Brain microvascular endothelial cell (primary cell): Measurements from ENCODE around the gene RAPGEF1.
A peak's percentile ranks its signal among the peaks of the same experiment; 100 is the strongest.

Experiments
- DNase-seq: peaks from one replicate; pipeline ENCODE4 v3.0.0-alpha.2; 2020
- H3K27ac ChIP-seq: fragments of 250-450 bp; sonication (Bioruptor Pico); 2 replicates; pipeline ENCODE4 v1.5.1; 2020; ENCODE audit warnings: mild to moderate bottlenecking, moderate library complexity
- H3K27me3 ChIP-seq: fragments of 250-450 bp; sonication (Bioruptor Pico); replicated peaks from 2 replicates; pipeline ENCODE4 v1.5.1; 2020; ENCODE audit warnings: mild to moderate bottlenecking
- H3K36me3 ChIP-seq: fragments of 250-450 bp; sonication (Bioruptor Pico); replicated peaks from 2 replicates; pipeline ENCODE4 v1.5.1; 2020; ENCODE audit warnings: mild to moderate bottlenecking
- H3K4me3 ChIP-seq: 2 replicates; pipeline ENCODE4 v1.5.1; 2011; ENCODE audit warnings: low read depth, mild to moderate bottlenecking, control low read depth, low read length, moderate library complexity
- in situ Hi-C: cut with HindIII; loops from 2 replicates; pipeline ENCODE4 v1.10.0; 2017; ENCODE audit warnings: low sequenced_read_pairs, low pct_ligation_motif_present
- TF ChIP-seq, protein P1 (sequence below): IDR thresholded peaks from 2 replicates; pipeline ENCODE4 v1.5.1; 2011; ENCODE audit warnings: low read depth, mild to moderate bottlenecking, moderate library complexity, low read length, control low read depth, inconsistent platforms; ENCODE audit errors: missing control alignments

RAPGEF1 gene

DNA sequence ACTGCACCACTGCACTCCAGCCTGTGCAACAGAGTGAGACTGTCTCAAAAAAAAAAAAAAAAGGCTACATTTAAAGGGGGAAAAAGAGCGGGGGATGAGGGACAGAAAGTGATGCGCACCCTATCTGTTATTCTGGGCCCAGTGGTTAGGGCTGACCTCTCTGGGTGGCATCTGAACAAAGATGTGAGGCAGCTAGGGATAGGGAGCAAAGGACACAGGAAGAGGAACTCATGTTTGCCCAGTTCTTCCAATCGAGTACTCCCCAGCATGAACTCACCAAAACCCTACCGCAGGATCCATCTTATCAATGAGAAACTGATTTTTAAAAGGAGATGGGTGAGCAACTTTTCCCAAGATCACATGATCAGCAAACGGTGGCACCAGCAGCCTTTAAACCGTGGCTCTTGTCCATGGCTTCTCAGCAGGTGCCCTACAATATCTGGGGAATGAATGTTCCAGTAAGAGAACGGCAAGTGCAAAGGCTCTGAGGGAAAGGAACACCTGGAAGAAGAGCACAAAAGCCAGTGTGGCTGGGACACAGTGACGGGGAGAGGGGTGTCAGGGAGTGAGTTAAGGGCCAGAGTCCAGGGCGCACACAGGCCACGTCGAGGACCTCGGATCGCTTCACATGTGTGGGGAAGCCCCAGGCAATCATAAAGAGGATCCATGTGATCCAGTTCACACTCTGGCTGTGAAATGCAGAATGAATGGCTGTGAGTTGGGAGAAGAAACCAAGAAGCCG is 22.0 kb downstream of the RAPGEF1 start:
- H3K4me3 ChIP-seq: no peak overlapping the region
- DNase-seq: no peak
- in situ Hi-C loops: no loop called here
- no peak overlapping the region for H3K27ac ChIP-seq
- TF ChIP-seq, protein P1, sequence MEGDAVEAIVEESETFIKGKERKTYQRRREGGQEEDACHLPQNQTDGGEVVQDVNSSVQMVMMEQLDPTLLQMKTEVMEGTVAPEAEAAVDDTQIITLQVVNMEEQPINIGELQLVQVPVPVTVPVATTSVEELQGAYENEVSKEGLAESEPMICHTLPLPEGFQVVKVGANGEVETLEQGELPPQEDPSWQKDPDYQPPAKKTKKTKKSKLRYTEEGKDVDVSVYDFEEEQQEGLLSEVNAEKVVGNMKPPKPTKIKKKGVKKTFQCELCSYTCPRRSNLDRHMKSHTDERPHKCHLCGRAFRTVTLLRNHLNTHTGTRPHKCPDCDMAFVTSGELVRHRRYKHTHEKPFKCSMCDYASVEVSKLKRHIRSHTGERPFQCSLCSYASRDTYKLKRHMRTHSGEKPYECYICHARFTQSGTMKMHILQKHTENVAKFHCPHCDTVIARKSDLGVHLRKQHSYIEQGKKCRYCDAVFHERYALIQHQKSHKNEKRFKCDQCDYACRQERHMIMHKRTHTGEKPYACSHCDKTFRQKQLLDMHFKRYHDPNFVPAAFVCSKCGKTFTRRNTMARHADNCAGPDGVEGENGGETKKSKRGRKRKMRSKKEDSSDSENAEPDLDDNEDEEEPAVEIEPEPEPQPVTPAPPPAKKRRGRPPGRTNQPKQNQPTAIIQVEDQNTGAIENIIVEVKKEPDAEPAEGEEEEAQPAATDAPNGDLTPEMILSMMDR: no peak
- no peaks in the 10 kb centered on the region for H3K27me3 ChIP-seq
- H3K36me3 ChIP-seq: no peaks in the 10 kb centered on the region

DNA sequence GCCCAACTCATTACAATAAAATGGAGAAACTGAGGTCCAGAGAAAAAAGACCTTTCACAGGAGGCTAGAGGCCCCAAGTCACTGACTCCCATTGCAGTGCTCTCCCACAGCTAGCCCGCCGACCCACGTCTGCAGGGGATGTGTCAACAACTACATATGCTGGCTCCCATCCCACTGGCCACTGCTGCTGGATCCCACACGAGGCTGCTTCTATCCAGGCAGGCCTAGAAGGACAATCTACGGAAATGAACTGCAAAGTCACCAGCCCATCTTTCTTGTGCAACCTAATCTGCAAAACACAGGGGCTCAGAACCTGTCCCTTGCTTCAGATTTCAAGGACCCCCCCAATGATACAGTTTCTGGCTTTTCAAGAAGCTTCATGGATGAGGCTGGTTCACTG is 24.0 kb downstream of the RAPGEF1 start:
- TF ChIP-seq, protein P1: no peak
- Histone ChIP-seq H3K27ac (no peak overlapping the region), H3K4me3 (no peak overlapping the region), H3K36me3 (no peaks in the 10 kb centered on the region), H3K27me3 (no peaks in the 10 kb centered on the region)
- in situ Hi-C loops: no loop called here
- no peak for DNase-seq

DNA sequence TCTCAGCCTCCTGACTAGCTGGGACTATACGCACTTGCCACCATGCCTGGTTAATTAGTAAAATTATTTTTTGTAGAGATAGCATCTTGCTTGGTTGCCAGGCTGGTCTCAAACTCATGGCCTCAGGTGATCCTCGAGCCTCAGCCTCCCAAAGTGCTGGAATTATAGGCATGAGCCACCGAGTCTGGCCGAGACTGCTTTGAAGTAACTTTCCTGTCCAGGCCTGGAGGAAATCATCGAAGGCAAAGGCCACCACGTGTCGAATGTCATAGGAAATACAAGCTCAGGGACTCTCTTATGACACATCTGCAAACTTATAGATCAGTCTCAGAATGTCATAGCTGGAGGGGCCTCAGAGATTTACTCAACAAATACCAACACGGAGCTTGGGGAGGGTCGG is 25.1 kb downstream of the RAPGEF1 start:
- no peak for DNase-seq
- H3K27ac ChIP-seq: peak overlapping the region; percentile 84
- no peaks in the 10 kb centered on the region for H3K36me3 ChIP-seq
- TF ChIP-seq, protein P1: no peak
- H3K27me3 ChIP-seq: no peaks in the 10 kb centered on the region
- in situ Hi-C loops: no loop called here
- H3K4me3 ChIP-seq: no peak overlapping the region

DNA sequence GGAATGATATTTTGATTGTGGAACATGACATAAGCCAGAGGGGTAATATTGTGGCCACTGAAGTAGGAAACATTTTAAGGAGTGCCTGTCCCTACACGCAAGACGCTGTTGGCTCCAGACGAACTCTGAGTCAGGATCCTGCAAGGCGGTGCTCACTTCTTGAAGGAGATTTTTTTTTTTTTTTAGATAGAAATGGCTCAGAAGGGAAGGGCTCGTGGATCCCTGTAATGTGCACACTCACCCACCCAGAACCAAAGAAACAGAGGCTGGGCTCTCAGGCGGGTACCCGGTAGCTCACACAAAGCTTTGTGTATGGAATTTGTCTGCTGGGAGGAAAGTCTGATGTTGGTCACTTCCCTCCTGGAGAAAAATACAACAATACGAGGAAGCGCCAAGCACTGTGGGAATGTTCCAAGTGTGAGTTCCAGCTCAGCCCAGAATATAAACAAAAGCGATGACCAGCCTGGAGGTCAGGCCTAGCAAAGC is 25.7 kb downstream of the RAPGEF1 start:
- TF ChIP-seq, protein P1: no peak
- peak; percentile 80 for DNase-seq
- in situ Hi-C loops: no loop called here
- peak overlapping the region; percentile 16 for H3K4me3 ChIP-seq
- H3K27ac ChIP-seq: peak overlapping the region; percentile 84
- no peaks in the 10 kb centered on the region for H3K36me3 ChIP-seq
- no peaks in the 10 kb centered on the region for H3K27me3 ChIP-seq

DNA sequence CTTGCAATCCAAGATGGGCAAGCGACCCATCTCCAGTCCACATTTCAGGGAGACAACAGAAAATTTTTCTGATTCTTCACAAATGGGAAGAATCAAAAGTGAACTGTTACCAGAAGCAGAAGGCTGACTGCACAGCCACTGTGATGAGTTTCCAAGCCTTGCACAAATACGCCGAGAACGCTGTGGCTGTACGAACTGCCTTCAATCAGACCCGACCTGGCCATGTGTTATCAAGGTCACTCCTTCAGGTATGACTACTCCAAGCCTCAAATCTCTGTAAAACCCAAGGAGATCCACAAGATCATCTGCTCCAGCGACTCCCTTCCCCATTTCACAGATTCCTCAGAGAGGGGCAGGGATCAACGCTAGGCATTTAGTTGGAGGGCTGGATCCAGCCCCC is 26.9 kb downstream of the RAPGEF1 start:
- in situ Hi-C loops: no loop called here
- Histone ChIP-seq H3K27me3 (no peaks in the 10 kb centered on the region), H3K36me3 (no peaks in the 10 kb centered on the region), H3K27ac (no peak overlapping the region), H3K4me3 (no peak overlapping the region)
- no peak for DNase-seq
- TF ChIP-seq, protein P1: no peak
